Breast epithelium (tissue), 4 donors: ENCODE measurements around the gene TUBB4B. TPM values are rescaled to one million over a fixed set of nuclear protein-coding genes. Genes with fewer than 3 reads are reported as not detected.
A peak's percentile ranks its signal among the peaks of the same experiment; 100 is the strongest.

Experiments used
- DNase-seq, 2 donors: peaks; one replicate each; pipeline ENCODE4 v3.0.0-alpha.2; 2019; ENCODE audit warnings: low spot score in 2 of 2
- H3K27ac ChIP-seq, 2 donors: fragments of 200-600 bp; sonication (generic) in 1 of 2; one replicate each; pipeline ENCODE4 v1.5.1; 2016 to 2019; ENCODE audit warnings: mild to moderate bottlenecking in 1 of 2
- H3K27me3 ChIP-seq, 2 donors: fragments of 200-600 bp; sonication (generic) in 1 of 2; one replicate each; pipeline versions ENCODE4 v1.5.1 to v1.6.0; 2017 to 2019; ENCODE audit warnings: control low read depth in 1 of 2, mild to moderate bottlenecking in 1 of 2
- H3K36me3 ChIP-seq: fragments of 200-600 bp; one replicate; pipeline ENCODE4 v1.5.1; 2019
- H3K4me1 ChIP-seq, 2 donors: fragments of 200-600 bp; sonication (generic); one replicate each; pipeline ENCODE4 v1.5.1; 2016 to 2019; ENCODE audit warnings: control low read depth in 1 of 2
- H3K4me3 ChIP-seq, 3 donors: fragments of 200-600 bp; sonication (generic); 1 replicate in 2 of 3; 2 replicates in 1 of 3; pipeline ENCODE4 v1.5.1; 2016 to 2019; ENCODE audit warnings: mild to moderate bottlenecking in 3 of 3, moderate library complexity in 2 of 3
- H3K9me3 ChIP-seq, 2 donors: fragments of 200-600 bp; sonication (generic) in 1 of 2; one replicate each; pipeline ENCODE4 v1.5.1; 2016 to 2019; ENCODE audit warnings: control low read depth in 1 of 2
- CTCF ChIP-seq, 3 donors: fragments of 450-650 bp; IDR thresholded peaks; one replicate each; pipeline ENCODE4 v1.5.1; 2016 to 2017; ENCODE audit warnings: antibody characterized with exemption in 3 of 3, mild to moderate bottlenecking in 3 of 3, moderate library complexity in 3 of 3
- POLR2A ChIP-seq: fragments of 450-650 bp; IDR thresholded peaks from one replicate; pipeline ENCODE4 v1.6.1; 2016; ENCODE audit warnings: antibody characterized with exemption, mild to moderate bottlenecking, moderate library complexity
- POLR2AphosphoS5 ChIP-seq, 3 donors: sonication (generic); formaldehyde crosslinking; IDR thresholded peaks; one replicate each; pipeline ENCODE4 v1.6.1; 2017; ENCODE audit warnings: antibody characterized with exemption in 3 of 3
- intact Hi-C: fragments of 100-400 bp; cut with DNase I; formaldehyde crosslinking; loops from one replicate; pipeline ENCODE4 v1.15.1; 2023; ENCODE audit warnings: low total_unique reads
- total RNA-seq, 3 donors: library from RNA; depleted of rRNA; stranded (reverse); fragments of >200 nt; gene quantifications; one replicate each; pipeline ENCODE4 v1.1.0, GENCODE V29; 2016

TUBB4B gene
- total RNA-seq = 100 to 1,000 TPM; 112 to 188 (median 183) TPM

- Histone ChIP-seq H3K4me1 (peaks cover 5 to 26% of the 10 kb centered on the region in 2 donors), H3K27ac (peak within 1 kb of the TSS; percentile 91 to 99), H3K9me3 (no peaks in the 10 kb centered on the region), H3K4me3 (peak within 1 kb of the TSS; percentile 71 to 98 (median 76)), H3K36me3 (no peaks in the 10 kb centered on the region), H3K27me3 (peaks cover 0 to under 1% of the 10 kb centered on the region in 2 donors)
- TF ChIP-seq POLR2AphosphoS5 (IDR thresholded peaks at IDR 0.05) = peak; percentile 100
- peak; percentile 3 to 31 (median 10) for TF ChIP-seq CTCF (IDR thresholded peaks at IDR 0.05)
- TF ChIP-seq POLR2A = peak; percentile 99
- intact Hi-C loops = no loop called here
- peak; percentile 99 to 100 for DNase-seq
These were observed at the start of gene TUBB4B for GRCh38 chr9:137240841-137241489. TSS of gene TUBB4B (plus strand) at chr9:137241287. CDS start at chr9:137241361, 74 bp downstream.

- intact Hi-C loops = no loop called here
- DNase-seq = no peak
- Histone ChIP-seq H3K4me1 (peaks cover 23 to 37% of the 10 kb centered on the region in 2 donors), H3K4me3 (no peak overlapping the region), H3K36me3 (no peaks in the 10 kb centered on the region), H3K9me3 (no peaks in the 10 kb centered on the region), H3K27ac (no peak overlapping the region), H3K27me3 (no peaks in the 10 kb centered on the region)
- TF ChIP-seq CTCF (IDR thresholded peaks at IDR 0.05) (no peak), POLR2A (no peak), POLR2AphosphoS5 (IDR thresholded peaks at IDR 0.05) (no peak)
These were observed 49.2 kb upstream of the TUBB4B start for GRCh38 chr9:137191691-137192447.

GRCh38 chr9:137192448-137192780, 48.7 kb upstream of the TUBB4B start:
- no peak overlapping the region for H3K27ac ChIP-seq
- TF ChIP-seq CTCF (IDR thresholded peaks at IDR 0.05) (no peak), POLR2A (no peak), POLR2AphosphoS5 (IDR thresholded peaks at IDR 0.05) (no peak)

GRCh38 chr9:137192859-137193258, 48.2 kb upstream of the TUBB4B start:
- intact Hi-C loops = no loop called here
- no peak for TF ChIP-seq POLR2AphosphoS5 (IDR thresholded peaks at IDR 0.05)
- no peak for TF ChIP-seq POLR2A
- no peak for TF ChIP-seq CTCF (IDR thresholded peaks at IDR 0.05)
- H3K27me3 ChIP-seq = no peaks in the 10 kb centered on the region
- peaks cover 13 to 34% of the 10 kb centered on the region in 2 donors for H3K4me1 ChIP-seq
- no peaks in the 10 kb centered on the region for H3K36me3 ChIP-seq
- DNase-seq = no peak
- H3K9me3 ChIP-seq = no peaks in the 10 kb centered on the region
- H3K4me3 ChIP-seq = no peak overlapping the region
- no peak overlapping the region for H3K27ac ChIP-seq

More at GRCh38 chr9:137192448-137192780, 48.7 kb upstream of the TUBB4B start:
- Histone ChIP-seq H3K27me3 (no peaks in the 10 kb centered on the region), H3K4me1 (peaks cover 18 to 33% of the 10 kb centered on the region in 2 donors), H3K36me3 (no peaks in the 10 kb centered on the region), H3K9me3 (no peaks in the 10 kb centered on the region), H3K4me3 (no peak overlapping the region)
- intact Hi-C loops = no loop called here
- DNase-seq = no peak

- H3K4me1 ChIP-seq = peaks cover 13 to 42% of the 10 kb centered on the region in 2 donors
- H3K36me3 ChIP-seq = no peaks in the 10 kb centered on the region
- H3K4me3 ChIP-seq = no peak overlapping the region
- H3K27ac ChIP-seq = no peak overlapping the region
- H3K27me3 ChIP-seq = no peaks in the 10 kb centered on the region
- TF ChIP-seq POLR2AphosphoS5 (IDR thresholded peaks at IDR 0.05) (no peak), POLR2A (no peak)
- no peaks in the 10 kb centered on the region for H3K9me3 ChIP-seq
- intact Hi-C loops = no loop called here
- DNase-seq = no peak
These were observed 47.3 kb upstream of the TUBB4B start for GRCh38 chr9:137193771-137194170.
